Measurements from ENCODE around the gene ZNF528. TPM values are rescaled to one million over a fixed set of nuclear protein-coding genes. Genes with fewer than 3 reads are reported as not detected.

ZNF528 gene
- 0.24 to 0.27 TPM in 2 of 5 replicates, not detected in the others for total RNA-seq (2022; extraction: Qiagen RNA extraction)

DNA sequence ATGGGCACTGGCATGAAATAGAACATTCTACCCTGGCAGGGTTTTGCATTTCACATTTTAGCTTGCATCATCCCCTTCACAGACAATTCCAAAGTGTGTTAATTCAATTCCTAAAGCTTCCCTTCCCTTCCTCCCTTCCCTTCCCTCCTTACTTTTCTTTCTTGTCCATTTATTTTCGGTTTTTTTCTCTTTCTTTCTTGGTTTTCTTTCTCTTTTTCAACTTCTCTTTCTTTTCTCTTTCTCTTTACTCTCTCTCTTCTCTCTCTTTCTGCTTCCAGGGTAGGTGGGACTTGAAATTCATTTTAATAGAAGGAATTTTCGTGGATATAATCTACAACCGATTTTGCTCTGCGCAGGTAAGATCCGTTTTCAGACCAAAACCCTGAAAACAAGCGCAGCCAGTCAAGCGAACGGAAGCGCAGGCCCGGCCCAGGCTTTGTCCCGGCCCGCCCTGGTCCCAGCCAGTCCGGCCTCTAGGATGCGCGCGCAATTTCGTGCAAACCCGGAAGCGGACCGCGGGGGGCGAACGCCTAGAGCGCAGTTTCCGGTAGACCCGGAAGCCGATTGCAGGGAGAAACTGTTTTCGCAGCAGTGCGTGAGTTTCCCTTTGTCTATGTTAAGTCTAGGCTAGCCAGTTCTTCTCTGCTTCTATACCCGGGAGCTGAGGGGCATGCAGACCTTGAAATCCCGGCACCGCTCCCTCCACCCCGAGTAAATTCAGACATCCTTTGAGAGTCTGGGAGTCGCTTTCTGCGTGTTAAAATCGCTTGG is at the start of gene ZNF528:
TSS of gene ZNF528 (plus strand) at position 540 of the 771 bp plus-strand sequence. CDS start 4,165 bp downstream, outside the sequence.

DNA sequence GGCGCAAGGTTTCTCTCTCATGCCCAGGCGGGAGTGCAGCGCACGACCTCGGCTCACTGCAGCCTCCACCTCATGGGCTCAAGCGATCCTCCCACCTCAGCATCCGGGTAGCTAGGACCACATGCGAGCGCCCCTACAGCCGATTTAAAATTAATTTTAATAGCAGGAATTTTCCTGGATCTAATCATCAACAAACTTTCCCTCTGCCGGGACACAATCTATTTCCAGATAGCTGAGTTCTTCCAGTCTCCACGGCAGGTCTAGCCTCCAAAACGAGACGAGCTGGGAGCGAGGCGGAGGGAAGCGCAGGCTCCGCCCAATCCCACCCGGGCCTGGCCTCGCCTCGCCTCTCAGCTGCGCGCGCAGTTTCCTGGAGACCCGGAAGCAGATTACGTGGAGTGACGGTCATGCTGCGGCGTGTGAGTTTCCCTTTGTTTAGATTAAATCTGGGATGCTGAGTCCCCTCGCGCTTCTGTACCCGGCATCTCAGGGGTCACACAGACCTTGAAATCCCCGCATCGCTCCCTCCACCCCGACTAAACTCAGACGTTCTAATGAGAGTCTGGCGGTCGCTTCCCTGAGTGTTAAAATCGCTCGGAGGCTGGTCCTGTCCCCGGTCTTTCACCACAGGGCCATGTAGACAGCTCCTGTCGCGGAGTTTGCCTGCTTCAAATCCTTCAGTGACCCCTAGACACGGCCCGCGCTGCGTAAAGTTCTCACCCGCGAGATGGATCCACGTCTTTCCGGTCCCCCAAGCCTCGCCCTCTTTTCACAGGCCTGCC is 27.9 kb upstream of the ZNF528 start, which contains the start of gene ZNF880:
TSS of gene ZNF880 (plus strand) at position 365 of the 782 bp plus-strand sequence. CDS start at position 408, 43 bp downstream.

DNA sequence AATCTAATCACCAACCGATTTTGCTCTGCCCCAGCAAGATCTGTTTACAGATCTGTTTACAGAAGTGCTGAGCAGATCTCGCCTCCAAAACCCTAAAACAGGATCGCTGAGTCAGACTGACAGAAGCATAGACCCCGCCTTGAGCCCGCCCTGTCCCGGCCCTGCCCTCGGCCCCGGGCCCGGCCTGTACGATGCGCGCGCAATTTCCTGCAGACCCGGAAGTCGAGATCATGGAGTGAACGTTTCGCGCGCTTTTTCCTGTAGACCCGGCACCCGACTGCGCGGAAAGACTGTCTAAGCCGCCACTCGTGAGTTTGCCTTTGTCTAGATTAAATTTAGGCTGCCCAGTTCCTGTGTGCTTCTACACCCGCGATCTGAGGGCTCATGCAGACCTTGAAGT is 31.3 kb downstream of the ZNF528 start, which contains the start of gene ZNF534:
TSS of gene ZNF534 (plus strand) at position 212 of the 400 bp plus-strand sequence. CDS start 2,327 bp downstream, outside the sequence.

GRCh38 chr19:52453324-52454094 is 55.9 kb downstream of the ZNF528 start, which contains the start of gene ZNF578:
TSS of gene ZNF578 (plus strand) at chr19:52453553. CDS start at chr19:52501846, 48,293 bp downstream.

Other genes with a start within 250 kb of the ZNF528 start
- 0.42 to 1.1 TPM (median 0.76 TPM) in 5 replicates for gene ZNF836, start 226.2 kb upstream of the ZNF528 start, total RNA-seq (2022; extraction: Qiagen RNA extraction)
- gene PPP2R1A, start 207.8 kb upstream of the ZNF528 start, total RNA-seq (2022; extraction: Qiagen RNA extraction), result 184 to 318 TPM (median 309 TPM) in 5 replicates
- gene ZNF766, start 128.3 kb upstream of the ZNF528 start, total RNA-seq (2022; extraction: Qiagen RNA extraction), result 6.6 to 11.2 TPM (median 8.3 TPM) in 5 replicates
- gene ZNF480, start 100.7 kb upstream of the ZNF528 start, total RNA-seq (2022; extraction: Qiagen RNA extraction), result 6.1 to 17.9 TPM (median 16.3 TPM) in 5 replicates
- not detected in 5 replicates for gene ZNF610, start 61.6 kb upstream of the ZNF528 start, total RNA-seq (2022; extraction: Qiagen RNA extraction)
- 0.63 to 1.5 TPM (median 0.81 TPM) in 5 replicates for gene ZNF880, start 27.9 kb upstream of the ZNF528 start, total RNA-seq (2022; extraction: Qiagen RNA extraction)
- not detected in 5 replicates for gene ZNF534, start 31.3 kb downstream of the ZNF528 start, total RNA-seq (2022; extraction: Qiagen RNA extraction)
- not detected in 5 replicates for gene ZNF578, start 55.7 kb downstream of the ZNF528 start, total RNA-seq (2022; extraction: Qiagen RNA extraction)
- 0.04 to 0.11 TPM (median 0.10 TPM) in 5 replicates for gene ZNF808, start 129.8 kb downstream of the ZNF528 start, total RNA-seq (2022; extraction: Qiagen RNA extraction)
- gene ZNF701, start 172.4 kb downstream of the ZNF528 start, total RNA-seq (2022; extraction: Qiagen RNA extraction), result 0.09 to 0.29 TPM (median 0.26 TPM) in 5 replicates
- gene ZNF83, start 240.5 kb downstream of the ZNF528 start, total RNA-seq (2022; extraction: Qiagen RNA extraction), result 0.03 to 0.11 TPM (median 0.07 TPM) in 5 replicates

Data from A549 treated with AZD2906 at 1 μM for 4 hours (cell line).